ENCODE results near the gene LONP2. TPM values are rescaled to one million over a fixed set of nuclear protein-coding genes. Genes with fewer than 3 reads are reported as not detected.
"Not testable (repeated sequence)": the region's sequence is repeated elsewhere in the genome, so short reads cannot be mapped to it uniquely, and the experiment has no call there.

Gene LONP2
- total RNA-seq, 2 experiments from 2014 or later: 77.2 to 81.0 TPM

- no peaks in the 10 kb centered on the region for H3K9me3 ChIP-seq (ENCODE audit: control insufficient read depth in 1 of 2, insufficient read depth in 1 of 2, low read length in 2 of 2)
- Mint-ChIP-seq H3K4me3 (no peak overlapping the region), H3K36me3 (ENCODE audit: low read depth) (peaks cover 6% of the 10 kb centered on the region), H3K9me3 (no peaks in the 10 kb centered on the region), H3K27me3 (no peaks in the 10 kb centered on the region), H3K27ac (peak overlapping the region; percentile 98), H3K4me1 (ENCODE audit: low read depth) (peaks cover 65% of the 10 kb centered on the region)
- intact Hi-C loops (cut with DNase I, micrococcal nuclease): loop anchor here (2.0 kb wide), 1 partner anchor 17 kb away; the partner anchor contains the start of gene SIAH1 (in 2 of the 2)
- H3K36me3 ChIP-seq (ENCODE audit: insufficient read depth, low read length): no peaks in the 10 kb centered on the region
- no peak for TF ChIP-seq CTCF (IDR thresholded peaks at IDR 0.05)
- ChIA-PET POLR2A (interaction anchor here (1.0 to 6.4 kb wide), 5 partner anchors 12 to 256 kb away, joined by 3 to 118 read pairs (median 28); partner anchors contain the start of genes N4BP1 and SIAH1), CTCF (interaction anchor here (0.9 to 4.8 kb wide), 5 partner anchors 8 to 256 kb away, joined by 3 to 28 read pairs (median 6); no protein-coding TSS in a partner anchor)
- no peaks in the 10 kb centered on the region for H3K27me3 ChIP-seq (ENCODE audit: control insufficient read depth in 1 of 2, insufficient read depth in 2 of 2, low read length in 2 of 2)
- no peak overlapping the region for H3K4me3 ChIP-seq (ENCODE audit: low read length)
- DNase-seq: no peak
- ATAC-seq (ENCODE audit: poor library complexity): no peak
- peaks cover 17% of the 10 kb centered on the region for H3K4me1 ChIP-seq (ENCODE audit: insufficient read depth, low read length)
- no peak overlapping the region for H3K27ac ChIP-seq (ENCODE audit: low read depth in 1 of 2, low read length in 2 of 2)
Observed at GRCh38 chr16:48367441-48368049, 123.4 kb downstream of the LONP2 start.

GRCh38 chr16:48369765-48370164 is 125.7 kb downstream of the LONP2 start:
- peaks cover 51% of the 10 kb centered on the region for H3K4me1 Mint-ChIP-seq (ENCODE audit: low read depth)
- no peaks in the 10 kb centered on the region for H3K9me3 ChIP-seq (ENCODE audit: control insufficient read depth in 1 of 2, insufficient read depth in 1 of 2, low read length in 2 of 2)
- H3K36me3 Mint-ChIP-seq (ENCODE audit: low read depth): peaks cover 6% of the 10 kb centered on the region
- H3K27me3 ChIP-seq (ENCODE audit: control insufficient read depth in 1 of 2, insufficient read depth in 2 of 2, low read length in 2 of 2): no peaks in the 10 kb centered on the region
- no peak for TF ChIP-seq CTCF (IDR thresholded peaks at IDR 0.05)
- H3K4me3 ChIP-seq (ENCODE audit: low read length): no peak overlapping the region
- intact Hi-C loops (cut with DNase I, micrococcal nuclease): no loop called here
- ChIA-PET POLR2A (interaction anchor here (0.7 to 6.4 kb wide), 4 partner anchors 9 to 243 kb away, joined by 3 to 118 read pairs (median 4); partner anchors contain the start of gene SIAH1), CTCF (interaction anchor here (1.3 to 1.5 kb wide), 3 partner anchors 16 to 261 kb away, joined by 4 to 5 read pairs (median 4); no protein-coding TSS in a partner anchor)
- peaks cover 17% of the 10 kb centered on the region for H3K4me1 ChIP-seq (ENCODE audit: insufficient read depth, low read length)
- ATAC-seq (ENCODE audit: poor library complexity): no peak
- H3K27me3 Mint-ChIP-seq: no peaks in the 10 kb centered on the region
- no peaks in the 10 kb centered on the region for H3K36me3 ChIP-seq (ENCODE audit: insufficient read depth, low read length)
- no peak for DNase-seq
- H3K4me3 Mint-ChIP-seq: no peak overlapping the region
- peak overlapping the region; percentile 21 for H3K27ac Mint-ChIP-seq
- H3K27ac ChIP-seq (ENCODE audit: low read depth in 1 of 2, low read length in 2 of 2): no peak overlapping the region
- no peaks in the 10 kb centered on the region for H3K9me3 Mint-ChIP-seq

GRCh38 chr16:48370229-48370628 is 126.1 kb downstream of the LONP2 start:
- H3K9me3 ChIP-seq (ENCODE audit: control insufficient read depth in 1 of 2, insufficient read depth in 1 of 2, low read length in 2 of 2): no peaks in the 10 kb centered on the region
- Mint-ChIP-seq H3K27me3 (no peaks in the 10 kb centered on the region), H3K4me1 (ENCODE audit: low read depth) (peaks cover 46% of the 10 kb centered on the region), H3K27ac (peak overlapping the region; percentile 21), H3K9me3 (no peaks in the 10 kb centered on the region), H3K36me3 (ENCODE audit: low read depth) (peaks cover 6% of the 10 kb centered on the region), H3K4me3 (no peak overlapping the region)
- no peak overlapping the region for H3K27ac ChIP-seq (ENCODE audit: low read depth in 1 of 2, low read length in 2 of 2)
- DNase-seq: no peak
- peaks cover 14% of the 10 kb centered on the region for H3K4me1 ChIP-seq (ENCODE audit: insufficient read depth, low read length)
- no peak overlapping the region for H3K4me3 ChIP-seq (ENCODE audit: low read length)
- ChIA-PET POLR2A (interaction anchor here (0.9 to 6.4 kb wide), 2 partner anchors 15 to 242 kb away, joined by 4 to 118 read pairs; partner anchors contain the start of gene SIAH1), CTCF (interaction anchor here (1.3 to 1.5 kb wide), 3 partner anchors 16 to 260 kb away, joined by 4 to 5 read pairs (median 4); no protein-coding TSS in a partner anchor)
- no peaks in the 10 kb centered on the region for H3K27me3 ChIP-seq (ENCODE audit: control insufficient read depth in 1 of 2, insufficient read depth in 2 of 2, low read length in 2 of 2)
- no peaks in the 10 kb centered on the region for H3K36me3 ChIP-seq (ENCODE audit: insufficient read depth, low read length)
- ATAC-seq (ENCODE audit: poor library complexity): no peak
- intact Hi-C loops (cut with DNase I, micrococcal nuclease): no loop called here
- TF ChIP-seq CTCF (IDR thresholded peaks at IDR 0.05): no peak

GRCh38 chr16:48370668-48371392 is 126.7 kb downstream of the LONP2 start:
- H3K9me3 ChIP-seq (ENCODE audit: control insufficient read depth in 1 of 2, insufficient read depth in 1 of 2, low read length in 2 of 2); H3K36me3 ChIP-seq (ENCODE audit: insufficient read depth, low read length); H3K27me3 Mint-ChIP-seq; H3K36me3 Mint-ChIP-seq (ENCODE audit: low read depth); H3K4me1 ChIP-seq (ENCODE audit: insufficient read depth, low read length); H3K9me3 Mint-ChIP-seq; DNase-seq; H3K27ac ChIP-seq (ENCODE audit: low read depth in 1 of 2, low read length in 2 of 2); H3K27ac Mint-ChIP-seq; H3K27me3 ChIP-seq (ENCODE audit: control insufficient read depth in 1 of 2, insufficient read depth in 2 of 2, low read length in 2 of 2); H3K4me3 ChIP-seq (ENCODE audit: low read length); ATAC-seq (ENCODE audit: poor library complexity); H3K4me3 Mint-ChIP-seq; intact Hi-C loops (cut with DNase I, micrococcal nuclease): not testable (repeated sequence)
- POLR2A ChIA-PET: interaction anchor here (0.7 to 6.4 kb wide), 3 partner anchors 10 to 14 kb away, joined by 3 to 118 read pairs (median 4); partner anchors contain the start of gene SIAH1
- CTCF ChIA-PET: interaction anchor here (0.6 to 1.5 kb wide), 2 partner anchors 259 to 260 kb away, joined by 3 to 4 read pairs; no protein-coding TSS in a partner anchor
- H3K4me1 Mint-ChIP-seq (ENCODE audit: low read depth): peaks cover 42% of the 10 kb centered on the region
